MM.1S (cell line): ENCODE measurements around the gene COMT.

Experiments used
- EZH2 ChIP-seq: fragments of 300-600 bp; sonication (generic); optimal IDR thresholded peaks from 2 replicates; pipeline ENCODE3; 2017; ENCODE audit warnings: low read depth, mild to moderate bottlenecking, antibody characterized with exemption, low read length, mixed read lengths
- EZH2phosphoT487 ChIP-seq: fragments of 300-600 bp; sonication (generic); IDR thresholded peaks from 2 replicates; pipeline ENCODE4 v1.6.1; 2018; ENCODE audit warnings: antibody characterized with exemption, low read length
- TF ChIP-seq, protein P1 (sequence below): fragments of 300-600 bp; sonication (generic); IDR thresholded peaks from 2 replicates; pipeline ENCODE4 v1.5.1; 2016; ENCODE audit warnings: antibody characterized with exemption, low read length, mixed read lengths

DNA sequence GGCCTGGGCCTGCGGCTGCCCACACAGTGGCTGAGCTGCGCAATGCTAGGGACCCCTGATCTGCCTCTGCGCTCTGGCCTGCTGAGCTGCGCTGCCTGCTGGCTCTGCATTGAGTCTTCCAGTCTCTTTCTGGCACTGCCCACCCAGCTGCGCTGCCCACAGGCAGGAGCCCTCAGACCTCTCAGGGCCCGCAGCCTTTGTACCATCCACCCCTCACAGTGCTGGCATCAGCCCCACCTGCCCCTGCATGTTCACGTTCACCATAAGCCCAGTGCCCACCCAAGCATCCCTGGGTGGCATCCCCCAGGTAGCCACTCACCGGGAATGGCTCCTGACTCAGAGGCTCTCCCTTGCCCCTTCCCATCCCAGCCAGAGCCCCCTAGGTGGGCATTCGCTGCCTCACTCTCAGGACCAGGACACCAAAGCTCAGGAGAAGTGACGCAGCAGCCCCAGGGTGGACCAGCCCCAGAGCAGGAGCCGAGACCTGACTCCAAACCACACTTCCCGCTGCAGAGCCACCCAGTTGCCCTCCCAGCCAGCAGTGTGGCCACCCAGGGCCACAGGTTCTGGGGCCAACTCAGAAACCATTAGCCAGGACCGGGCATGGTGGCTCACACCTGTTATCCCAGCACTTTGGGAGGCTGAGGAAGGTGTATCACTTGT is 21.7 kb upstream of the COMT start:
- no peak for TF ChIP-seq EZH2
- TF ChIP-seq, protein P1, sequence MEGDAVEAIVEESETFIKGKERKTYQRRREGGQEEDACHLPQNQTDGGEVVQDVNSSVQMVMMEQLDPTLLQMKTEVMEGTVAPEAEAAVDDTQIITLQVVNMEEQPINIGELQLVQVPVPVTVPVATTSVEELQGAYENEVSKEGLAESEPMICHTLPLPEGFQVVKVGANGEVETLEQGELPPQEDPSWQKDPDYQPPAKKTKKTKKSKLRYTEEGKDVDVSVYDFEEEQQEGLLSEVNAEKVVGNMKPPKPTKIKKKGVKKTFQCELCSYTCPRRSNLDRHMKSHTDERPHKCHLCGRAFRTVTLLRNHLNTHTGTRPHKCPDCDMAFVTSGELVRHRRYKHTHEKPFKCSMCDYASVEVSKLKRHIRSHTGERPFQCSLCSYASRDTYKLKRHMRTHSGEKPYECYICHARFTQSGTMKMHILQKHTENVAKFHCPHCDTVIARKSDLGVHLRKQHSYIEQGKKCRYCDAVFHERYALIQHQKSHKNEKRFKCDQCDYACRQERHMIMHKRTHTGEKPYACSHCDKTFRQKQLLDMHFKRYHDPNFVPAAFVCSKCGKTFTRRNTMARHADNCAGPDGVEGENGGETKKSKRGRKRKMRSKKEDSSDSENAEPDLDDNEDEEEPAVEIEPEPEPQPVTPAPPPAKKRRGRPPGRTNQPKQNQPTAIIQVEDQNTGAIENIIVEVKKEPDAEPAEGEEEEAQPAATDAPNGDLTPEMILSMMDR = no peak
- TF ChIP-seq EZH2phosphoT487 = no peak
